KMS-11 (cell line): ENCODE measurements around the gene NDFIP1.
A peak's percentile ranks its signal among the peaks of the same experiment; 100 is the strongest.

ENCODE experiments used
- H2AFZ ChIP-seq: fragments of 200-600 bp; sonication (generic); 2 replicates; pipeline ENCODE4 v1.6.1; 2016; ENCODE audit warnings: antibody characterized with exemption, mixed run types, low read depth
- H3K27ac ChIP-seq: fragments of 200-600 bp; sonication (generic); 2 replicates; pipeline ENCODE4 v1.6.1; 2016; ENCODE audit warnings: mild to moderate bottlenecking, mixed run types
- H3K27me3 ChIP-seq: fragments of 200-600 bp; sonication (generic); 2 replicates; pipeline ENCODE4 v1.6.1; 2017; ENCODE audit warnings: mild to moderate bottlenecking, low read depth, mixed run types, moderate library complexity; ENCODE audit not compliant: insufficient read depth
- H3K36me3 ChIP-seq: fragments of 200-600 bp; sonication (generic); 2 replicates; pipeline ENCODE4 v1.6.1; 2017; ENCODE audit warnings: mild to moderate bottlenecking, mixed run types; ENCODE audit not compliant: insufficient read depth
- H3K4me1 ChIP-seq: fragments of 200-600 bp; sonication (generic); 2 replicates; pipeline ENCODE4 v1.6.1; 2016; ENCODE audit warnings: mild to moderate bottlenecking, low read depth, mixed run types; ENCODE audit not compliant: poor library complexity, severe bottlenecking
- H3K4me2 ChIP-seq: fragments of 200-600 bp; sonication (generic); 2 replicates; pipeline ENCODE4 v1.7.0; 2016; ENCODE audit warnings: mild to moderate bottlenecking, mixed run types
- H3K4me3 ChIP-seq: fragments of 200-600 bp; sonication (generic); IDR thresholded peaks from 2 replicates; pipeline ENCODE4 v1.6.1; 2017; ENCODE audit warnings: low read depth, low read length, mixed read lengths; ENCODE audit not compliant: insufficient read depth
- H3K79me2 ChIP-seq: fragments of 200-600 bp; sonication (generic); 2 replicates; pipeline ENCODE4 v1.6.1; 2016; ENCODE audit warnings: low read depth, mixed run types; ENCODE audit not compliant: insufficient read depth
- H3K9ac ChIP-seq: fragments of 200-600 bp; sonication (generic); 2 replicates; pipeline ENCODE4 v1.6.1; 2016; ENCODE audit warnings: mild to moderate bottlenecking, mixed run types
- H4K20me1 ChIP-seq: fragments of 200-600 bp; sonication (generic); 2 replicates; pipeline ENCODE4 v1.6.1; 2016; ENCODE audit warnings: mild to moderate bottlenecking, mixed run types; ENCODE audit not compliant: insufficient read depth
- CTCF ChIP-seq: fragments of 200-600 bp; sonication (generic); conservative IDR thresholded peaks from 2 replicates; pipeline ENCODE4 v1.6.1; 2017; ENCODE audit warnings: low read depth, mild to moderate bottlenecking, antibody characterized with exemption, low read length, moderate library complexity, mixed read lengths

The NDFIP1 gene

GRCh38 chr5:142115937-142116614 is 7.5 kb downstream of the NDFIP1 start:
- Histone ChIP-seq H3K9ac (no peak overlapping the region), H2AFZ (no peak overlapping the region), H3K27ac (no peak overlapping the region), H3K27me3 (no peaks in the 10 kb centered on the region), H3K4me2 (0 out of 2 replicates have a peak overlapping the region, but pooled peaks have one; percentile 18), H4K20me1 (peaks cover 9% of the 10 kb centered on the region; the same call in 1 of the 2 replicates), H3K79me2 (peaks cover 97% of the 10 kb centered on the region), H3K4me3 (no peak overlapping the region), H3K36me3 (no peaks in the 10 kb centered on the region), H3K4me1 (peaks cover 61% of the 10 kb centered on the region)
- TF ChIP-seq CTCF: no peak

DNA sequence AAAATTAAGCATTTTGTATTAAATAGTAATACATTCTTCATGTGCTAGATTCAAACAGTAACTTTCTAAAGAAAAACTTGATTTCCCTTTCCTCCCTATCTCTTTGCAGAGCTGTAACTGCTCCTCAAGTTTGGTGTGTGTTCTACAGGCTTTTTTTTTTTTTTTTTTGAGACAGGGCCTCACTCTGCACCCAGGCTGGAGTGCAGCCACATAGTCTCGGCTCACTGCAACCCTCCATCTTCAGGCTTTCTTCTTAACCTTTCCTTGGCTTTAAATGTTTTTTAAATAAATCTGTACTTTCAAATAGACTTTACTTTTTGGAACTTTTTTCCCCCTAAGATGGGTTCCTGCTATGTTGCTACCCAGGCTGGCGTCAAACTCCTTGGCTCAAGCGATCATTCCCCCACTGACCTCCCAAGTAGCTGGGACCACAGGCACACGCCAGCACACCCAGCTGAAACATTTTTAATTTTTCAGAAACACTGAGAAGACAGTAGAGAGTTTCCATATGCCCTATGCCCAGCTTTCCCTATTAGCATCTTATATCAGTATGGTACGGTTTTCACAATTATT is 9.1 kb downstream of the NDFIP1 start:
- Histone ChIP-seq H4K20me1 (peaks cover 9% of the 10 kb centered on the region; the same call in 1 of the 2 replicates), H3K79me2 (peaks cover 90% of the 10 kb centered on the region), H3K4me1 (peaks cover 53% of the 10 kb centered on the region), H2AFZ (no peak overlapping the region), H3K4me3 (no peak overlapping the region), H3K27me3 (no peaks in the 10 kb centered on the region), H3K9ac (no peak overlapping the region), H3K4me2 (no peak overlapping the region; the same call in 1 of the 2 replicates), H3K36me3 (no peaks in the 10 kb centered on the region), H3K27ac (no peak overlapping the region)
- TF ChIP-seq CTCF: no peak

DNA sequence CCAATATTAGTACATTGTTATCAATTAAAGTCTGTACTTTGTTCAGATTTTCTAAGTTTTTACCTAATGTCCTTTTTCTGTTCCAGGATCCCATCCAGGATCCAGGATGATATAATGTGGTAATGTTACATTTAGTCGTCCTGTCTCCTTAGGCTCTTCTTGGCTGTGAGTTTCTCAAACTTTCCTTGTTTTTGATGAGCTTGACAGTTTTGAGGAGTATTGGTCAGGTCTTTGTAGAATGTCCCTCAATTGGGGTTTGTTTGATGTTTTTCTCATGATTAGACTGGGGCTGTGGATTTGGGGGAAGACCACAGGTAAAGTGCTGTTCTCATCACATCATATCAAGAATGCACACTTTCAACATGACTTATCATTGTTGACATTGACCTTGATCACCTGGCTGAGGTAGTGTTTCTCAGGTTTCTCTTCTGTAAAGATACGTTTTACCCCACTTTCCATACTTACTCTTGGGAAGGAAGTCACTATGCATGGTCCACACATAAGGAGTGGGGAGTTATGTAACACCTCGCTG is 9.6 kb downstream of the NDFIP1 start:
- Histone ChIP-seq H3K79me2 (peaks cover 90% of the 10 kb centered on the region), H3K4me1 (peaks cover 48% of the 10 kb centered on the region), H3K9ac (no peak overlapping the region), H3K4me3 (no peak overlapping the region), H4K20me1 (peaks cover 9% of the 10 kb centered on the region; the same call in 1 of the 2 replicates), H3K36me3 (no peaks in the 10 kb centered on the region), H2AFZ (no peak overlapping the region), H3K27ac (no peak overlapping the region), H3K27me3 (no peaks in the 10 kb centered on the region), H3K4me2 (peak overlapping the region; percentile 31; the same call in 1 of the 2 replicates)
- TF ChIP-seq CTCF: no peak

DNA sequence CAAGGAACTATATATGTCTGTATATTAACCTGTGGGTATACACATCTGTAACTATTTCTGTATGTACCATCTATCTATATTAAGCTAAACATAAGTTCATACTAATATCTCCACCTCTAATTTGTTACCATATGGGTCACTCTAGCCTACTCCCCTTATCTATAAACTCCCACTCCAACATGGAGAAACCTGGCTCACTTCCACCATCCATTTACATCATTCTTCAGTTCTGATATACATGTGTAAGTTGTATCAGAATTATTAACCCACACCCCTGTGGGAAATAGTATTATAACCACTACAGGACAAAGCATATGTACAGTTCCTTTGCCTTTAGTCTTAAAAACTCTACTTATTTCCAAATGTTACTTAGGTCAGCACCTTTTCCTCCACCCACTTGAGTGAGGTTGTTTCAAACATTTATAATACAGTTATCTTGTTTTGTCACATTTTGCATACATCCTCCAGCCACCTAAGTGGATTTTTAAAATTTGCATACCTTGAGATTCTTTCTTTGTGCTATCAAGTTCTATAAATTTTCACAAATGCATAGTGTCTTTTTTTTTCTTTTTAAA is 10.6 kb downstream of the NDFIP1 start:
- H3K27me3 ChIP-seq: no peaks in the 10 kb centered on the region
- no peak overlapping the region for H3K4me3 ChIP-seq
- peaks cover 9% of the 10 kb centered on the region; the same call in 1 of the 2 replicates for H4K20me1 ChIP-seq
- peaks cover 44% of the 10 kb centered on the region for H3K4me1 ChIP-seq
- H3K79me2 ChIP-seq: peaks cover 89% of the 10 kb centered on the region
- no peak overlapping the region for H2AFZ ChIP-seq
- peak overlapping the region; percentile 31; the same call in 1 of the 2 replicates for H3K4me2 ChIP-seq
- TF ChIP-seq CTCF: no peak
- H3K36me3 ChIP-seq: no peaks in the 10 kb centered on the region
- no peak overlapping the region for H3K27ac ChIP-seq
- no peak overlapping the region for H3K9ac ChIP-seq
